A549 (cell line): ENCODE results near the gene CACNA1D.

Experiments used
- EHMT2 ChIP-seq: fragments of 200-600 bp; sonication (generic); IDR thresholded peaks from 2 replicates; pipeline ENCODE4 v1.6.1; 2016; ENCODE audit warnings: antibody characterized with exemption, low read depth, mild to moderate bottlenecking, moderate library complexity
- EP300 ChIP-seq, 2 experiments: fragments of >200 bp; sonication (Bioruptor Twin); formaldehyde crosslinking; IDR thresholded peaks; 2 replicates in 1 of 2; 3 replicates in 1 of 2; pipeline ENCODE4 v1.6.1; 2016 to 2017
- FOSB ChIP-seq: fragments of 250-450 bp; sonication (Bioruptor Pico); IDR thresholded peaks from 2 replicates; pipeline ENCODE4 v1.5.0; 2020; ENCODE audit warnings: mild to moderate bottlenecking, moderate library complexity
- HEYL ChIP-seq: fragments of 250-450 bp; sonication (Bioruptor Pico); IDR thresholded peaks from 2 replicates; pipeline ENCODE4 v1.8.0; 2021; ENCODE audit warnings: mild to moderate bottlenecking, moderate library complexity
- KDM5A ChIP-seq: fragments of 200-600 bp; sonication (generic); IDR thresholded peaks from 2 replicates; pipeline ENCODE4 v1.6.1; 2016; ENCODE audit warnings: antibody characterized with exemption, mild to moderate bottlenecking
- MAFK ChIP-seq: fragments of 450-650 bp; IDR thresholded peaks from 2 replicates; pipeline ENCODE4 v1.6.1; 2014; ENCODE audit not compliant: partially characterized antibody
- POLR2A ChIP-seq: IDR thresholded peaks from 2 replicates; pipeline ENCODE4 v1.6.1; 2012; ENCODE audit warnings: mild to moderate bottlenecking, low read length
- RAD21 ChIP-seq, 2 experiments: fragments of >200 bp in 1 of 2; sonication (Bioruptor Twin) in 1 of 2; formaldehyde crosslinking in 1 of 2; IDR thresholded peaks in 1 of 2; conservative IDR thresholded peaks in 1 of 2; 2 replicates in 1 of 2; 3 replicates in 1 of 2; pipeline ENCODE4 v1.6.1; 2012 to 2018; ENCODE audit warnings: inconsistent platforms in 1 of 2
- ZC3H11A ChIP-seq: fragments of 450-650 bp; IDR thresholded peaks from 2 replicates; pipeline ENCODE4 v1.6.1; 2014; ENCODE audit warnings: antibody characterized with exemption, mild to moderate bottlenecking
- ZSCAN20 ChIP-seq: fragments of 250-450 bp; sonication (Bioruptor Pico); IDR thresholded peaks from 2 replicates; pipeline ENCODE4 v1.8.0; 2022; ENCODE audit warnings: mild to moderate bottlenecking, moderate library complexity
- TF ChIP-seq, protein P1 (sequence below): fragments of >200 bp; sonication (Bioruptor Twin); formaldehyde crosslinking; IDR thresholded peaks from 3 replicates; pipeline ENCODE4 v1.5.1; 2016

GRCh38 chr3:53591646-53592045, 97.2 kb downstream of the CACNA1D start:
- TF ChIP-seq EHMT2 (no peak), ZC3H11A (no peak), MAFK (no peak), EP300 (IDR thresholded peaks at IDR 0.05) (no peak), KDM5A (no peak), FOSB (CRISPR knock-in tag) (no peak), POLR2A (no peak), HEYL (CRISPR knock-in tag) (no peak), RAD21 (conservative IDR thresholded peaks at IDR 0.05 in 1 of 2, IDR thresholded peaks at IDR 0.05 in 1 of 2) (no peak), ZSCAN20 (CRISPR knock-in tag) (no peak)
- TF ChIP-seq, protein P1, sequence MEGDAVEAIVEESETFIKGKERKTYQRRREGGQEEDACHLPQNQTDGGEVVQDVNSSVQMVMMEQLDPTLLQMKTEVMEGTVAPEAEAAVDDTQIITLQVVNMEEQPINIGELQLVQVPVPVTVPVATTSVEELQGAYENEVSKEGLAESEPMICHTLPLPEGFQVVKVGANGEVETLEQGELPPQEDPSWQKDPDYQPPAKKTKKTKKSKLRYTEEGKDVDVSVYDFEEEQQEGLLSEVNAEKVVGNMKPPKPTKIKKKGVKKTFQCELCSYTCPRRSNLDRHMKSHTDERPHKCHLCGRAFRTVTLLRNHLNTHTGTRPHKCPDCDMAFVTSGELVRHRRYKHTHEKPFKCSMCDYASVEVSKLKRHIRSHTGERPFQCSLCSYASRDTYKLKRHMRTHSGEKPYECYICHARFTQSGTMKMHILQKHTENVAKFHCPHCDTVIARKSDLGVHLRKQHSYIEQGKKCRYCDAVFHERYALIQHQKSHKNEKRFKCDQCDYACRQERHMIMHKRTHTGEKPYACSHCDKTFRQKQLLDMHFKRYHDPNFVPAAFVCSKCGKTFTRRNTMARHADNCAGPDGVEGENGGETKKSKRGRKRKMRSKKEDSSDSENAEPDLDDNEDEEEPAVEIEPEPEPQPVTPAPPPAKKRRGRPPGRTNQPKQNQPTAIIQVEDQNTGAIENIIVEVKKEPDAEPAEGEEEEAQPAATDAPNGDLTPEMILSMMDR = no peak
